OCI-LY7 (cell line): ENCODE measurements around the gene TMEM114.

Source experiments
- EZH2phosphoT487 ChIP-seq: fragments of 200-600 bp; sonication (generic); IDR thresholded peaks from 2 replicates; pipeline ENCODE4 v1.6.1; 2018; ENCODE audit warnings: low read depth, borderline replicate concordance, mild to moderate bottlenecking, mixed run types, antibody characterized with exemption, low read length, moderate library complexity, mixed read lengths
- TF ChIP-seq, protein P1 (sequence below): fragments of 200-600 bp; sonication (generic); conservative IDR thresholded peaks from 2 replicates; pipeline ENCODE4 v1.5.1; 2014; ENCODE audit warnings: mild to moderate bottlenecking, antibody characterized with exemption, low read length, moderate library complexity, mixed read lengths

DNA sequence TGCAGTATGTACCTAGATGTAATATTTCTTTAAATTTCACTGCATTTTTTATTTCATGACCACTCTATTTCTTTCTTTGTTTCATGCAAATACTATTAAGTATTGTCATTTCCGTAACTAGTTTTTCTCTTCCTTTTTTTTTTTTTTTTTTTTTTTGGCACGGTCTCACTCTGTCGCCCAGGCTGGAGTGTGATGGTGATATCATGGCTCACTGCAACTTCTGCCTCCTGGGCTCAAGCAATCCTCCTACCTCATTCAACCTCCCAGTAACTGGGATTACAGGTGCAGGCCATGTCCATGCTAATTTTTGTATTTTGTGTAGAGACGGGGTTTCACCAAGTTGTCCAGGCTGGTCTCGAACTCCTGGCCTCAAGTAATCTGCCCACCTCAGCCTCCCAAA, 70.7 kb downstream of the TMEM114 start:
- TF ChIP-seq, protein P1, sequence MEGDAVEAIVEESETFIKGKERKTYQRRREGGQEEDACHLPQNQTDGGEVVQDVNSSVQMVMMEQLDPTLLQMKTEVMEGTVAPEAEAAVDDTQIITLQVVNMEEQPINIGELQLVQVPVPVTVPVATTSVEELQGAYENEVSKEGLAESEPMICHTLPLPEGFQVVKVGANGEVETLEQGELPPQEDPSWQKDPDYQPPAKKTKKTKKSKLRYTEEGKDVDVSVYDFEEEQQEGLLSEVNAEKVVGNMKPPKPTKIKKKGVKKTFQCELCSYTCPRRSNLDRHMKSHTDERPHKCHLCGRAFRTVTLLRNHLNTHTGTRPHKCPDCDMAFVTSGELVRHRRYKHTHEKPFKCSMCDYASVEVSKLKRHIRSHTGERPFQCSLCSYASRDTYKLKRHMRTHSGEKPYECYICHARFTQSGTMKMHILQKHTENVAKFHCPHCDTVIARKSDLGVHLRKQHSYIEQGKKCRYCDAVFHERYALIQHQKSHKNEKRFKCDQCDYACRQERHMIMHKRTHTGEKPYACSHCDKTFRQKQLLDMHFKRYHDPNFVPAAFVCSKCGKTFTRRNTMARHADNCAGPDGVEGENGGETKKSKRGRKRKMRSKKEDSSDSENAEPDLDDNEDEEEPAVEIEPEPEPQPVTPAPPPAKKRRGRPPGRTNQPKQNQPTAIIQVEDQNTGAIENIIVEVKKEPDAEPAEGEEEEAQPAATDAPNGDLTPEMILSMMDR: no peak
- TF ChIP-seq EZH2phosphoT487: no peak
